ENCODE results near the gene GAS7. TPM values are rescaled to one million over a fixed set of nuclear protein-coding genes. Genes with fewer than 3 reads are reported as not detected.

GAS7 gene
- total RNA-seq, 1 experiment from 2014 or later = 4.1 TPM

DNA sequence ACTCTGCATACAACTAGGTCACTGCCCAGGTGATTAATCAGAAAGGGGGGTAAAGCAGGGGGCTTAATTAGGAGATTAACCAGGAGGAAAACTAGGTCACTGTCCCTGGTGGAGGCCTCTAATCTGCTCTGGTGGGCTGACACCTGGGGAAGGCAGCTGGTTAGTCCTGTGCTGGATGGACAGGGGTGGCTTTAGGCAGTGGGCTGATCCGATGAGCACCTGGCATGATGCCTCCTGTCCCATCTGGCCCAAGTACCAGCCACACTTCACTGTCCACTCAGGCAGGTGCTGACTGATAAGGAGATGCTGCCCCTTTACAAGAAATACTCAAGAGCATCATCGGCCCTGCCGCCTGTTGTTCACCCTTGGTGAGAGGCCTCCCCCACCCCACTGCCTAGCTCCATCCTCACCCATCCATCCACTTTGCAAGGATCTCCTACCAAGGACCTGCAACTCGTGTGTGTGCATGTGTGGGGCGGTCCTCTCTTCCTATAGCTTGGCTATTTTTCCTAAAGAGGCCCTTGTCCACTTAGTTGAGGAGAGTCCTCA, 279.5 kb downstream of the GAS7 start:
- no TSS peak for BruUV-seq (replicated peaks)
- ChIA-PET CTCF (no interaction called here), POLR2A (no interaction called here), RAD21 (ENCODE audit: low non-redundant PET in 1 of 2, low total read pairs in 2 of 2, uncharacterized antibody in 2 of 2, unreplicated experiment in 2 of 2) (no interaction called here)
- no peaks in the 10 kb centered on the region for H3K27me3 ChIP-seq (ENCODE audit: insufficient read depth, low read length)
- H3K36me3 ChIP-seq (ENCODE audit: control insufficient read depth in 1 of 2, insufficient read depth in 2 of 2, low read length in 2 of 2) = no peaks in the 10 kb centered on the region
- DNase-seq (ENCODE audit: low read depth, low spot score) (no peak), ATAC-seq (no peak)
- H3K79me2 ChIP-seq (ENCODE audit: insufficient read depth, low read length) = no peaks in the 10 kb centered on the region
- no peak overlapping the region for H2AFZ ChIP-seq (ENCODE audit: low read depth, low read length, poor library complexity, severe bottlenecking)
- H3K27ac ChIP-seq (ENCODE audit: low read depth, low read length) = no peak overlapping the region
- no peak overlapping the region for H3K9ac ChIP-seq (ENCODE audit: low read length)
- intact Hi-C loops (cut with micrococcal nuclease) = no loop called here
- H3K4me2 ChIP-seq (ENCODE audit: low read length) = no peak overlapping the region
- no peaks in the 10 kb centered on the region for H3K9me3 ChIP-seq (ENCODE audit: control insufficient read depth in 1 of 2, insufficient read depth in 1 of 2, low read depth in 1 of 2, low read length in 2 of 2)
- no peaks in the 10 kb centered on the region for H3K9me2 ChIP-seq (ENCODE audit: insufficient read depth)
- H3K4me3 ChIP-seq (replicated peaks in 1 of 2; ENCODE audit: low read depth in 1 of 2, low read length in 2 of 2) = no peak overlapping the region
- H3K4me1 ChIP-seq (ENCODE audit: control insufficient read depth in 1 of 2, insufficient read depth in 2 of 2, low read length in 2 of 2) = no peaks in the 10 kb centered on the region
- no peak for TF ChIP-seq SRF (IDR thresholded peaks at IDR 0.05; ENCODE audit: low read depth)
- H4K20me1 ChIP-seq (ENCODE audit: insufficient read depth) = no peaks in the 10 kb centered on the region

DNA sequence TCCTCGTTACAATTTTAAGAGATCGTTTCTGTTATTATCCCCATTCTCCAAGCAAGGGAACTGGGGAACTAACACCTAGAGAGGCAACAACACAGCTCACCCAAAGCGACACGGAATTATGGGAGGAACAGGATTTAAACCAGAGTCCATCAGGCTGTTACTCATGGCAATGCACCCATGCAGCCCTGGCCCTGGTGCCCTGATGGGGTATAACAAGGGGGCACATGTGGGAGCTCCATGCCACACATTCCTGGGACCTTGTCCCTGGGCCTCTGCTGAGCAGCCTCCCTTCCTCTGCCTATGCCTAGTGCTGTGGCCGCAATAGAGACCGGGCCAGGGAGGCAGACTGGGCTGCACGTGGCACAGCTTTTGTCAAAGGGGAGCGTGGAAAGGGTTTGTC, 280.1 kb downstream of the GAS7 start:
- no peaks in the 10 kb centered on the region for H3K36me3 ChIP-seq (ENCODE audit: control insufficient read depth in 1 of 2, insufficient read depth in 2 of 2, low read length in 2 of 2)
- intact Hi-C loops (cut with micrococcal nuclease) = no loop called here

GRCh38 chr17:9917801-9918200, 280.6 kb downstream of the GAS7 start:
- TF ChIP-seq SP1 (IDR thresholded peaks at IDR 0.05; ENCODE audit: low read depth) = no peak
- no peak for TF ChIP-seq CEBPB (IDR thresholded peaks at IDR 0.05; ENCODE audit: low read depth)
- TF ChIP-seq POLR2AphosphoS5 (IDR thresholded peaks at IDR 0.05; ENCODE audit: low read depth, low read length) = no peak
- no peak for TF ChIP-seq JUND (IDR thresholded peaks at IDR 0.05)
- BruUV-seq (replicated peaks) = no TSS peak
- no peaks in the 10 kb centered on the region for H3K36me3 ChIP-seq (ENCODE audit: control insufficient read depth in 1 of 2, insufficient read depth in 2 of 2, low read length in 2 of 2)
- no peaks in the 10 kb centered on the region for H3K27me3 ChIP-seq (ENCODE audit: insufficient read depth, low read length)
- POLR2A ChIA-PET = no interaction called here
- no peaks in the 10 kb centered on the region for H3K79me2 ChIP-seq (ENCODE audit: insufficient read depth, low read length)
- no peak overlapping the region for H2AFZ ChIP-seq (ENCODE audit: low read depth, low read length, poor library complexity, severe bottlenecking)
- no peaks in the 10 kb centered on the region for H3K4me1 ChIP-seq (ENCODE audit: control insufficient read depth in 1 of 2, insufficient read depth in 2 of 2, low read length in 2 of 2)
- H3K9me3 ChIP-seq (ENCODE audit: control insufficient read depth in 1 of 2, insufficient read depth in 1 of 2, low read depth in 1 of 2, low read length in 2 of 2) = no peaks in the 10 kb centered on the region
- intact Hi-C loops (cut with micrococcal nuclease) = no loop called here
- ATAC-seq (no peak), DNase-seq (ENCODE audit: low read depth, low spot score) (no peak)
- H3K27ac ChIP-seq (ENCODE audit: low read depth, low read length) = no peak overlapping the region
- H3K4me2 ChIP-seq (ENCODE audit: low read length) = no peak overlapping the region
- no peak overlapping the region for H3K9ac ChIP-seq (ENCODE audit: low read length)
- CTCF ChIA-PET = interaction anchor here (0.5 kb wide), 1 partner anchor 48 kb away, joined by 3 read pairs; no protein-coding TSS in a partner anchor
- H4K20me1 ChIP-seq (ENCODE audit: insufficient read depth) = no peaks in the 10 kb centered on the region
- RAD21 ChIA-PET (ENCODE audit: low non-redundant PET in 1 of 2, low total read pairs in 2 of 2, uncharacterized antibody in 2 of 2, unreplicated experiment in 2 of 2) = no interaction called here
- H3K9me2 ChIP-seq (ENCODE audit: insufficient read depth) = no peaks in the 10 kb centered on the region
- H3K4me3 ChIP-seq (replicated peaks in 1 of 2; ENCODE audit: low read depth in 1 of 2, low read length in 2 of 2) = no peak overlapping the region

More for the DNA sequence above, 280.1 kb downstream of the GAS7 start:
- no peaks in the 10 kb centered on the region for H3K79me2 ChIP-seq (ENCODE audit: insufficient read depth, low read length)
- no peaks in the 10 kb centered on the region for H4K20me1 ChIP-seq (ENCODE audit: insufficient read depth)
- no peak overlapping the region for H3K27ac ChIP-seq (ENCODE audit: low read depth, low read length)
- no peak for DNase-seq (ENCODE audit: low read depth, low spot score)
- ChIA-PET CTCF (no interaction called here), POLR2A (no interaction called here), RAD21 (ENCODE audit: low non-redundant PET in 1 of 2, low total read pairs in 2 of 2, uncharacterized antibody in 2 of 2, unreplicated experiment in 2 of 2) (no interaction called here)
- H2AFZ ChIP-seq (ENCODE audit: low read depth, low read length, poor library complexity, severe bottlenecking) = no peak overlapping the region
- no peak overlapping the region for H3K4me2 ChIP-seq (ENCODE audit: low read length)
- H3K9ac ChIP-seq (ENCODE audit: low read length) = no peak overlapping the region
- H3K4me3 ChIP-seq (replicated peaks in 1 of 2; ENCODE audit: low read depth in 1 of 2, low read length in 2 of 2) = no peak overlapping the region
- no peaks in the 10 kb centered on the region for H3K9me2 ChIP-seq (ENCODE audit: insufficient read depth)
- no peak for ATAC-seq
- H3K4me1 ChIP-seq (ENCODE audit: control insufficient read depth in 1 of 2, insufficient read depth in 2 of 2, low read length in 2 of 2) = no peaks in the 10 kb centered on the region
- BruUV-seq (replicated peaks) = no TSS peak
- no peak for TF ChIP-seq SIN3A (IDR thresholded peaks at IDR 0.05; ENCODE audit: low read depth)
- TF ChIP-seq POLR2AphosphoS5 (IDR thresholded peaks at IDR 0.05; ENCODE audit: low read depth, low read length) = no peak
- no peak for TF ChIP-seq CBX3 (IDR thresholded peaks at IDR 0.05; ENCODE audit: low read depth)
- no peak for TF ChIP-seq SRF (IDR thresholded peaks at IDR 0.05; ENCODE audit: low read depth)
- H3K9me3 ChIP-seq (ENCODE audit: control insufficient read depth in 1 of 2, insufficient read depth in 1 of 2, low read depth in 1 of 2, low read length in 2 of 2) = no peaks in the 10 kb centered on the region
- no peaks in the 10 kb centered on the region for H3K27me3 ChIP-seq (ENCODE audit: insufficient read depth, low read length)

Measured in HCT116 (cell line).